GM12801 (cell line): ENCODE data around the gene SIPA1.

ENCODE experiments used
- TF ChIP-seq, protein P1 (sequence below): IDR thresholded peaks from one replicate; pipeline ENCODE4 v1.5.1; 2011; ENCODE audit warnings: control low read depth; ENCODE audit not compliant: insufficient read length; ENCODE audit errors: extremely low read depth

Gene SIPA1

DNA sequence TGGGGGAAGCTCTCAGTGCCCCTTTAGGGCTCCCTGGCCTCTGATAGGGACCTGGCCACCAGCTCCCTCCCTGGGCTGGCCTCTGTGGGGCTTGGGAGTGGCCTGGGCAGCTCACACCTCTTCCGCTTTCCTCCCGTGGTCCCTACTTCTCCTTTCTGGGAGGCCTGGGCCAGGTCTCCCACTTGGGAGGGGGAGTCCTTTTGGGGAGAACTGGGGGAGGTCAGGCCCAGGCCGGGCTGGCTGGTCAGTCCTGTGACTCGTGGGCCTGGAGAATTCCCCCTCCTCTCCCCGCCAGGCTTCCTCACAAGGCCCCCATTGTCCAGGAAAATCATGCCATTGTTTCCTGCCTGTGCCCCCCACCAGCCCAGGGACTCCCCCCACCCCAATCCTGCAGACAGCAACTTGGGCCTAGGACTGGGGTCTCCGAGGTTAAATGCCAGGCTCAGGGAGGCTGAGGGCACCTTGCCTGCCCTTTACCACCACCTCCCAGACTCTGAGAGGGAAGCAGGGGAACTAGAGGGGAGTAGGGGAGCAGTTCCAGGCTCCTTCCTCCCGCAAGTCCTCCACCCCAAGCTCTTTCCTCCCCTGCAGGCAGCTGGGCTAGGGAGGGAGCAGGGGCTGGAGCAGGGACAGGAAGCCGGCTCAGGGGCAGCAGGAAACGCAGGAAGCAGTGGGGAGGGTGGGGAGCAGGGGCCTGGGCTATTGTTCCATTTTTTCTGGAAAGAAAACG, 26.7 kb upstream of the SIPA1 start:
- TF ChIP-seq, protein P1, sequence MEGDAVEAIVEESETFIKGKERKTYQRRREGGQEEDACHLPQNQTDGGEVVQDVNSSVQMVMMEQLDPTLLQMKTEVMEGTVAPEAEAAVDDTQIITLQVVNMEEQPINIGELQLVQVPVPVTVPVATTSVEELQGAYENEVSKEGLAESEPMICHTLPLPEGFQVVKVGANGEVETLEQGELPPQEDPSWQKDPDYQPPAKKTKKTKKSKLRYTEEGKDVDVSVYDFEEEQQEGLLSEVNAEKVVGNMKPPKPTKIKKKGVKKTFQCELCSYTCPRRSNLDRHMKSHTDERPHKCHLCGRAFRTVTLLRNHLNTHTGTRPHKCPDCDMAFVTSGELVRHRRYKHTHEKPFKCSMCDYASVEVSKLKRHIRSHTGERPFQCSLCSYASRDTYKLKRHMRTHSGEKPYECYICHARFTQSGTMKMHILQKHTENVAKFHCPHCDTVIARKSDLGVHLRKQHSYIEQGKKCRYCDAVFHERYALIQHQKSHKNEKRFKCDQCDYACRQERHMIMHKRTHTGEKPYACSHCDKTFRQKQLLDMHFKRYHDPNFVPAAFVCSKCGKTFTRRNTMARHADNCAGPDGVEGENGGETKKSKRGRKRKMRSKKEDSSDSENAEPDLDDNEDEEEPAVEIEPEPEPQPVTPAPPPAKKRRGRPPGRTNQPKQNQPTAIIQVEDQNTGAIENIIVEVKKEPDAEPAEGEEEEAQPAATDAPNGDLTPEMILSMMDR: no peak

DNA sequence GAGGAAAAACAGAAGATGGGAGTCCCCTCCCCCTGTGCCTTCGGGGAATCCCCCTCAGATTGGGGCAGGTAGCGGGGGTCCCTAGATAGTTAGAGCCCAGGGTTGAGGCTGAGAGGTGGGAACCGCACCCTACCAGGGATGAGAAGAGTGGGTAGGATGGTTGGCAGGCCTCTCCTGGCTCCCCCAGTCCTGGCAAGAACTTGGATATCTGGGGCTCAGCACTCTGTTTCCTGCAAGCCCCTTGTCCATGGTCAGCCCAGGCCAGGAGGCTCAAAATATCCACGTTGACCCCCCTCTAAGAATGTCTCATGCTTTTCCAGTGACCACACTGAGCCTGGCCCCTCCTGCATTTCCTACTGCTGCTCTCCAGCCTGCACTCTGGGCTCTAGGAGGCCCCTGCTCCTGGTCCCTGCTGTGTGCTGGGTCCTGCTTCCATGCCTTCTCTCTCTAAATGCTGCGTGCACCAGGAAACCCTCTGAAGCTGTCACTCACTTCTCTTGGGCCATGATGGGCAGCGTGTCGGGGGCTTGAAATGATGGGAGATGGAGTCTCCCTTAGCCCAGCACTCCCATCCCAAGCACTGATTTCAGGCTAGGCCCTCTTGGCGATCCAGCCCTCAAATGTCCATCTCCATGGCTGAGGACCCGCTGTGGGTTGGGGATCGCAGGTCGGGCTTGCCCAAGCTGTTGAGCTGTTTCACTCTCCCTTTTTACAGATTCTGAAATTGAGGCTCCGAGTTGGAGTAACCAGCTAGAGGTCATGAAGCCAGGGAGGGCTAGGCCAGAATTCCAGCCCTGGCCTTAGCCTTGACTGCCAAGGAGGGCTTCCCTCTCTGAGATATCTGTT, 25.9 kb upstream of the SIPA1 start:
- TF ChIP-seq, protein P1: no peak

DNA sequence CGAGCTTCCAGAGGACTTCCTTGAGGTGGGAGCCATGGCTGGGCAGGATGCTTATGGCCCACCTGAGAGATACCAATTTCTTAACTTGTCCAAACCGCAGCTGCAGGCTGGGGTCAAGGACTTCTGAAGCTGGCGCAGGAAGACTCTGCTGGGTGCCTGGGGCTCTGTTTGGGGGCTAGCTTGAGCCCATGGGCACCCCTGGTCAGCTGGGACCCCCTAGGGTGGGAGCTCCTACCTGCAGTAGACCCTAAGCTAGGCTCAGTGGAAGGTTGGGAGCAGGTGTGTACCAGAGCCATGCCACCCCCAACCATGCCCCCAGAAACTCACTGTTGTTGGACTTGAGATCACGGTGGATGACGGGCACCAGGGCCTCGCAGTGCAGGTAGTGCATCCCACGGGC, 25.2 kb upstream of the SIPA1 start:
- TF ChIP-seq, protein P1: no peak

GRCh38 chr11:65613091-65613928, 24.6 kb upstream of the SIPA1 start:
- TF ChIP-seq, protein P1: no peak

- TF ChIP-seq, protein P1: no peak
Measured at GRCh38 chr11:65615229-65615949, 22.5 kb upstream of the SIPA1 start, which contains the start of gene PCNX3. PCNX3 (plus strand) TSS chr11:65615776; CDS start chr11:65616312, 536 bp downstream.

- TF ChIP-seq, protein P1: no peak
Measured at GRCh38 chr11:65615950-65616574, 21.8 kb upstream of the SIPA1 start.
